ENCODE data around the gene ZMAT2. TPM values are rescaled to one million over a fixed set of nuclear protein-coding genes. Genes with fewer than 3 reads are reported as not detected.
A peak's percentile ranks its signal among the peaks of the same experiment; 100 is the strongest.

Gene ZMAT2
- total and polyA plus RNA-seq, 2 of the 8 experiments (the other 6 are each of a cell fraction or from before 2014, with no cell fraction given), result 56.8 to 65.9 TPM

Small RNA genes lying within 50 kb of the gene (small RNA-seq; reads per million reads assigned to genes)
- 70.3 reads per million, percentile 97 among the genes with 10 or more reads in this experiment for gene VTRNA1-1 (ENCODE audit: insufficient read depth)
- gene VTRNA1-2 (ENCODE audit: insufficient read depth), result not detected
- gene VTRNA1-3 (ENCODE audit: insufficient read depth), result 9.4 reads per million, percentile 80 among the genes with 10 or more reads in this experiment

Other genes starting within 250 kb of the ZMAT2 start
- gene EIF4EBP3, start 152.8 kb upstream of the ZMAT2 start, total RNA-seq (2021; fragmentation: NEBNext Ultra II Directional; extraction: Animal tissue kit (Norgen Biotek cat#: 25700)), result 8.9 and 11.7 TPM in 2 replicates
- gene EIF4EBP3, start 152.8 kb upstream of the ZMAT2 start, polyA plus RNA-seq (2011; rRNA removed), result 11.0 and 11.1 TPM in 2 replicates
- 34.3 and 39.4 TPM in 2 replicates for gene SRA1, start 143.0 kb upstream of the ZMAT2 start, total RNA-seq (2021; fragmentation: NEBNext Ultra II Directional; extraction: Animal tissue kit (Norgen Biotek cat#: 25700))
- gene SRA1, start 143.0 kb upstream of the ZMAT2 start, polyA plus RNA-seq (2011; rRNA removed), result 26.0 and 27.4 TPM in 2 replicates
- gene APBB3, start 135.8 kb upstream of the ZMAT2 start, total RNA-seq (2021; fragmentation: NEBNext Ultra II Directional; extraction: Animal tissue kit (Norgen Biotek cat#: 25700)), result 12.0 and 16.0 TPM in 2 replicates
- gene APBB3, start 135.8 kb upstream of the ZMAT2 start, polyA plus RNA-seq (2011; rRNA removed), result 21.9 and 30.0 TPM in 2 replicates
- 78.6 and 81.9 TPM in 2 replicates for gene SLC35A4, start 135.6 kb upstream of the ZMAT2 start, total RNA-seq (2021; fragmentation: NEBNext Ultra II Directional; extraction: Animal tissue kit (Norgen Biotek cat#: 25700))
- gene SLC35A4, start 135.6 kb upstream of the ZMAT2 start, polyA plus RNA-seq (2011; rRNA removed), result 131 and 133 TPM in 2 replicates
- gene CD14, start 67.3 kb upstream of the ZMAT2 start, total RNA-seq (2021; fragmentation: NEBNext Ultra II Directional; extraction: Animal tissue kit (Norgen Biotek cat#: 25700)), result 0.48 TPM in 1 of 2 replicates, not detected in the other
- gene CD14, start 67.3 kb upstream of the ZMAT2 start, polyA plus RNA-seq (2011; rRNA removed), result 0.15 and 0.24 TPM in 2 replicates
- 21.9 and 29.0 TPM in 2 replicates for gene TMCO6, start 61.0 kb upstream of the ZMAT2 start, total RNA-seq (2021; fragmentation: NEBNext Ultra II Directional; extraction: Animal tissue kit (Norgen Biotek cat#: 25700))
- 40.9 and 53.6 TPM in 2 replicates for gene TMCO6, start 61.0 kb upstream of the ZMAT2 start, polyA plus RNA-seq (2011; rRNA removed)
- 75.2 and 77.1 TPM in 2 replicates for gene NDUFA2, start 52.8 kb upstream of the ZMAT2 start, total RNA-seq (2021; fragmentation: NEBNext Ultra II Directional; extraction: Animal tissue kit (Norgen Biotek cat#: 25700))
- 146 and 154 TPM in 2 replicates for gene NDUFA2, start 52.8 kb upstream of the ZMAT2 start, polyA plus RNA-seq (2011; rRNA removed)
- gene IK, start 52.6 kb upstream of the ZMAT2 start, total RNA-seq (2021; fragmentation: NEBNext Ultra II Directional; extraction: Animal tissue kit (Norgen Biotek cat#: 25700)), result 57.4 and 63.4 TPM in 2 replicates
- 25.3 and 41.7 TPM in 2 replicates for gene IK, start 52.6 kb upstream of the ZMAT2 start, polyA plus RNA-seq (2011; rRNA removed)
- gene WDR55, start 35.5 kb upstream of the ZMAT2 start, total RNA-seq (2021; fragmentation: NEBNext Ultra II Directional; extraction: Animal tissue kit (Norgen Biotek cat#: 25700)), result 22.7 and 22.8 TPM in 2 replicates
- gene WDR55, start 35.5 kb upstream of the ZMAT2 start, polyA plus RNA-seq (2011; rRNA removed), result 15.3 and 19.5 TPM in 2 replicates
- gene DND1, start 26.9 kb upstream of the ZMAT2 start, total RNA-seq (2021; fragmentation: NEBNext Ultra II Directional; extraction: Animal tissue kit (Norgen Biotek cat#: 25700)), result 0.41 and 0.84 TPM in 2 replicates
- 2.1 and 3.5 TPM in 2 replicates for gene DND1, start 26.9 kb upstream of the ZMAT2 start, polyA plus RNA-seq (2011; rRNA removed)
- gene HARS1, start 9.1 kb upstream of the ZMAT2 start, total RNA-seq (2021; fragmentation: NEBNext Ultra II Directional; extraction: Animal tissue kit (Norgen Biotek cat#: 25700)), result 55.6 and 56.8 TPM in 2 replicates
- 26.1 and 27.8 TPM in 2 replicates for gene HARS1, start 9.1 kb upstream of the ZMAT2 start, polyA plus RNA-seq (2011; rRNA removed)
- gene HARS2, start 9.0 kb upstream of the ZMAT2 start, total RNA-seq (2021; fragmentation: NEBNext Ultra II Directional; extraction: Animal tissue kit (Norgen Biotek cat#: 25700)), result 21.4 and 23.1 TPM in 2 replicates
- gene HARS2, start 9.0 kb upstream of the ZMAT2 start, polyA plus RNA-seq (2011; rRNA removed), result 12.9 and 16.1 TPM in 2 replicates
- 0.50 and 0.52 TPM in 2 replicates for gene PCDHA1, start 85.7 kb downstream of the ZMAT2 start, total RNA-seq (2021; fragmentation: NEBNext Ultra II Directional; extraction: Animal tissue kit (Norgen Biotek cat#: 25700))
- 0.23 and 0.52 TPM in 2 replicates for gene PCDHA1, start 85.7 kb downstream of the ZMAT2 start, polyA plus RNA-seq (2011; rRNA removed)
- 1.9 TPM in 2 replicates for gene PCDHA2, start 94.4 kb downstream of the ZMAT2 start, total RNA-seq (2021; fragmentation: NEBNext Ultra II Directional; extraction: Animal tissue kit (Norgen Biotek cat#: 25700))
- gene PCDHA2, start 94.4 kb downstream of the ZMAT2 start, polyA plus RNA-seq (2011; rRNA removed), result 0.86 and 1.2 TPM in 2 replicates
- gene PCDHA3, start 100.6 kb downstream of the ZMAT2 start, total RNA-seq (2021; fragmentation: NEBNext Ultra II Directional; extraction: Animal tissue kit (Norgen Biotek cat#: 25700)), result 0.67 and 0.80 TPM in 2 replicates
- 0.48 and 0.61 TPM in 2 replicates for gene PCDHA3, start 100.6 kb downstream of the ZMAT2 start, polyA plus RNA-seq (2011; rRNA removed)
- gene PCDHA4, start 106.6 kb downstream of the ZMAT2 start, total RNA-seq (2021; fragmentation: NEBNext Ultra II Directional; extraction: Animal tissue kit (Norgen Biotek cat#: 25700)), result 5.3 and 5.7 TPM in 2 replicates
- gene PCDHA4, start 106.6 kb downstream of the ZMAT2 start, polyA plus RNA-seq (2011; rRNA removed), result 3.7 and 3.8 TPM in 2 replicates
- 0.52 and 0.76 TPM in 2 replicates for gene PCDHA5, start 121.2 kb downstream of the ZMAT2 start, total RNA-seq (2021; fragmentation: NEBNext Ultra II Directional; extraction: Animal tissue kit (Norgen Biotek cat#: 25700))
- gene PCDHA5, start 121.2 kb downstream of the ZMAT2 start, polyA plus RNA-seq (2011; rRNA removed), result 0.28 and 0.33 TPM in 2 replicates
- gene PCDHA6, start 127.5 kb downstream of the ZMAT2 start, total RNA-seq (2021; fragmentation: NEBNext Ultra II Directional; extraction: Animal tissue kit (Norgen Biotek cat#: 25700)), result 6.5 and 7.1 TPM in 2 replicates
- gene PCDHA6, start 127.5 kb downstream of the ZMAT2 start, polyA plus RNA-seq (2011; rRNA removed), result 0.50 and 0.71 TPM in 2 replicates
- 1.6 and 2.7 TPM in 2 replicates for gene PCDHA7, start 133.8 kb downstream of the ZMAT2 start, total RNA-seq (2021; fragmentation: NEBNext Ultra II Directional; extraction: Animal tissue kit (Norgen Biotek cat#: 25700))
- gene PCDHA7, start 133.8 kb downstream of the ZMAT2 start, polyA plus RNA-seq (2011; rRNA removed), result 0.86 and 0.89 TPM in 2 replicates
- 0.52 and 0.96 TPM in 2 replicates for gene PCDHA8, start 140.7 kb downstream of the ZMAT2 start, total RNA-seq (2021; fragmentation: NEBNext Ultra II Directional; extraction: Animal tissue kit (Norgen Biotek cat#: 25700))
- gene PCDHA8, start 140.7 kb downstream of the ZMAT2 start, polyA plus RNA-seq (2011; rRNA removed), result 0.14 and 0.17 TPM in 2 replicates
- gene PCDHA9, start 147.9 kb downstream of the ZMAT2 start, total RNA-seq (2021; fragmentation: NEBNext Ultra II Directional; extraction: Animal tissue kit (Norgen Biotek cat#: 25700)), result 0.28 and 0.36 TPM in 2 replicates
- 0.12 and 0.17 TPM in 2 replicates for gene PCDHA9, start 147.9 kb downstream of the ZMAT2 start, polyA plus RNA-seq (2011; rRNA removed)
- gene PCDHA10, start 155.4 kb downstream of the ZMAT2 start, total RNA-seq (2021; fragmentation: NEBNext Ultra II Directional; extraction: Animal tissue kit (Norgen Biotek cat#: 25700)), result 5.4 and 5.5 TPM in 2 replicates
- 2.8 TPM in 2 replicates for gene PCDHA10, start 155.4 kb downstream of the ZMAT2 start, polyA plus RNA-seq (2011; rRNA removed)
- 6.6 and 6.9 TPM in 2 replicates for gene PCDHA11, start 168.5 kb downstream of the ZMAT2 start, total RNA-seq (2021; fragmentation: NEBNext Ultra II Directional; extraction: Animal tissue kit (Norgen Biotek cat#: 25700))
- gene PCDHA11, start 168.5 kb downstream of the ZMAT2 start, polyA plus RNA-seq (2011; rRNA removed), result 4.7 and 6.5 TPM in 2 replicates
- gene PCDHA12, start 174.9 kb downstream of the ZMAT2 start, total RNA-seq (2021; fragmentation: NEBNext Ultra II Directional; extraction: Animal tissue kit (Norgen Biotek cat#: 25700)), result 9.3 and 10.6 TPM in 2 replicates
- gene PCDHA12, start 174.9 kb downstream of the ZMAT2 start, polyA plus RNA-seq (2011; rRNA removed), result 4.2 and 5.7 TPM in 2 replicates
- 1.1 and 1.2 TPM in 2 replicates for gene PCDHA13, start 181.7 kb downstream of the ZMAT2 start, total RNA-seq (2021; fragmentation: NEBNext Ultra II Directional; extraction: Animal tissue kit (Norgen Biotek cat#: 25700))
- 1.3 and 1.4 TPM in 2 replicates for gene PCDHA13, start 181.7 kb downstream of the ZMAT2 start, polyA plus RNA-seq (2011; rRNA removed)
- gene PCDHAC1, start 225.9 kb downstream of the ZMAT2 start, total RNA-seq (2021; fragmentation: NEBNext Ultra II Directional; extraction: Animal tissue kit (Norgen Biotek cat#: 25700)), result 4.5 and 5.0 TPM in 2 replicates
- gene PCDHAC1, start 225.9 kb downstream of the ZMAT2 start, polyA plus RNA-seq (2011; rRNA removed), result 2.2 and 2.4 TPM in 2 replicates